ENCODE measurements around the gene FRRS1L.

Gene FRRS1L

DNA sequence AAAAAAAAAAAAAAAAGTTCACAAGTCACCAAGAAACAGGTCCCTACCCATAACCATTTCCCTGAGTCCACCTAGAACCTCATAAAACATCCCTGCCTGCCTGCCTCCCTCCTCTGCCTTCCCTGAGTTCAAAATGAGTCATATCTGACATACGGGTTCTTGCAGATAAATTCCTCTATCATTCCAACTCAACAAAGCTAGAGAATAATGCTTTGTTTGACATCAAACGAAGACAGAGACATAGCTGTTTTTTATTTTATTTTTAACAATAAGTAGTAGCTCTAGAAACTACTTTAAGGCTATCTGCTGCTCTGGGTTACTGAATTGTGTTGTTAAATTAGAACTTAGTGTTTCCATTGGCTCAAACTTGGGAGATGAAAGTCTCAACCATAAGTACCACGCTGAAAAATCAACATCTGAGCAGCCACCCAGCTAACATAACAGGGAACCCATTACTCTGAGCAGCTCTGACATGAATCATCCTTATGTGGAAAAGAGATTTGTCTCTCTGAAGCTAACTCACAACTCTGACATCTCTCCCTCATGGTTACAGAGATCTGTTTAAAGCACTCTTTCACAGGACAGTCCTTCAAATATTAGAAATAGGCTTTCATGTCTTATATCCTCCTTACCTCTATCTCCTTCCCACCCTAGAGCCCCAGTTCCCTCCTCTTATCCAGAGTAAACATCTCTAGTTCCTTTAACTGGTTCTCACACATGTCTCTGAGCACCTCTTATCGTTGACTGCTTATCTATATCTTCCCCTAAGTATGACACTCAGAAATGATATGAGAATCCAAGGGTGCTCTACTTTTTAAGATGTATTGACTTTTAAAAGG, 59.4 kb downstream of the FRRS1L start:
- DNase-seq (ENCODE audit: low spot score), result no peak

DNA sequence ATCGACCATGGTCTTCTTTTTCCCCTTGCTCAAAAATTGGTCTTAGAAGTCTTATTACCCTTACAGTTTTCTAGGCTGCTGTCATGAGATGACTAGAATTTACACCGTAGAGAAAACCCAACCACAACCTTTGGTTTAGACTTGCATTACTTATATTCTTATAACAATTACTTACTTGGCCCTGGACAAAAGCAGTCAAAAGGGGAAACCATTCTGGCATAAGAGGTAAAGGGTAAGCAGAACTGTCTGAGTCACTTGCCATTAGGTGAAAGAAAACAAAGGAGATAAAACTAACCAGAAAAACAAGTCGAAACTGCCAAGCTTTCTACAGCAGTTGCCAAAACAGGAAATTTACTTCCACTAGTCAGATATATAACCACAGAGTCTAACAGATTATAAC, 65.2 kb downstream of the FRRS1L start:
- DNase-seq (ENCODE audit: low spot score), result no peak

DNA sequence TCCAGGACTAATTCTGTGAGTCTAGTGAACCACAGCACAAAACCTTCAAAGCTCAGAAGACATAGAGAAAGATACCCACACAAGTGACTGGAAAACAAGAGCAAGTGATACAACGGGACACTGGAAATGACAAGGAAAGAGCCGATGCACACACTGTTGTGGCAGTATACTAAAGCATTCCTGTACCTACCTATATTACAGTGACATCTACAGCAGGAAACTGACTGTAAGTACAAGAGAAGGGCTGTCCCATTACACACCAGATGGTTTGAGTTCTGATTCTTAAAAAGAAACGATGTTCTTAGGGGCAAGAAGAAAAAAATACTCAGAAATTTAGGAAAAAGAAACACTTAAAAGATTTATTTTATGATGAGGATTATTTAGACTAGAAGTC, 65.8 kb downstream of the FRRS1L start:
- DNase-seq (ENCODE audit: low spot score), result no peak

DNA sequence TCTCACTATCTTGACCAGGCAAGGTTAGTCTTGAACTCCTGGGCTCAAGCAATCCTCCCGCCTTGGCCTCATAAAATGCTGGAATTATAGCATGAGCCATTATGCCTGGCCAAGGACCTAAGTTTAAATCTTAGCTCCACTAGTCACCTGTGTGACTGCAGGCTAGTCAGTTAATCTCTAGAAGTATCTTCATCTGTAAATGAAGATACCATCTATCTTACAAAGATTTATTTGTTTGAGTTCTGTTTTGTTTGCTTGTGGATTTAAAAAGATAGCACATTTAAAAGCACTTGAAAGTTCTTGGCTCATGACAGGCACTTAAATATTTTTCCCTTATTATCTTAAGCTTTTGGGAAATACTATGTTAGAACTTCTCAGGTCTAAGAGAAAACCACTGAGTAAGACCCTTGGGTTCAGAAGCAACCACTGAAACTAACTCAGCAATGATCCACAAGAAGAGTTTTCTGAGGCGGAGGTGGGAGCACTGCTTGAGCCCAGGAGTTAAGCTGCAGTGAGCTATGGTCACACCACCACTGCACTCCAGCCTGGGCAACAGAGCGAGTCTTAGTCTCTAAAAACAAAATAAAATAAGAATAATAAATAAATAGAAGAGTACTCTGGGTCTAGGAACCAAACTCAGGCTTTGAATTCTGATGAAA, 66.4 kb downstream of the FRRS1L start:
- no peak for DNase-seq (ENCODE audit: low spot score)

DNA sequence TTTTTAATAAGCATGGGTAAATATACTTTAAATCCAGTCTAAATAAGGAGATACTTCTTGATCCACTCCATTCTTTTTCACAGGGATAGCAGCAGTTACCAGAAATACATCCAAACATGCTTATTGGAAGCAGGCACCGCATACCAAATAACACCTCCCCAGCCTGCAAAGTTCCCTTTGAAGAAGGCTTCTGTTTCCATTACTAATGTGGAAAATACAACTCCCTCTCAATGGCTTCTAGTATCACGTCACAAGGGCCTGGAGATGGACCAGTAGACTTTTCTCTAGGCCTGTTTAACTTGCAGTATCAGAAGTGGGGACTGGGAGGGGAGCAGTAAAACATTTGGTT, 68.1 kb downstream of the FRRS1L start:
- no peak for DNase-seq (ENCODE audit: low spot score)

DNA sequence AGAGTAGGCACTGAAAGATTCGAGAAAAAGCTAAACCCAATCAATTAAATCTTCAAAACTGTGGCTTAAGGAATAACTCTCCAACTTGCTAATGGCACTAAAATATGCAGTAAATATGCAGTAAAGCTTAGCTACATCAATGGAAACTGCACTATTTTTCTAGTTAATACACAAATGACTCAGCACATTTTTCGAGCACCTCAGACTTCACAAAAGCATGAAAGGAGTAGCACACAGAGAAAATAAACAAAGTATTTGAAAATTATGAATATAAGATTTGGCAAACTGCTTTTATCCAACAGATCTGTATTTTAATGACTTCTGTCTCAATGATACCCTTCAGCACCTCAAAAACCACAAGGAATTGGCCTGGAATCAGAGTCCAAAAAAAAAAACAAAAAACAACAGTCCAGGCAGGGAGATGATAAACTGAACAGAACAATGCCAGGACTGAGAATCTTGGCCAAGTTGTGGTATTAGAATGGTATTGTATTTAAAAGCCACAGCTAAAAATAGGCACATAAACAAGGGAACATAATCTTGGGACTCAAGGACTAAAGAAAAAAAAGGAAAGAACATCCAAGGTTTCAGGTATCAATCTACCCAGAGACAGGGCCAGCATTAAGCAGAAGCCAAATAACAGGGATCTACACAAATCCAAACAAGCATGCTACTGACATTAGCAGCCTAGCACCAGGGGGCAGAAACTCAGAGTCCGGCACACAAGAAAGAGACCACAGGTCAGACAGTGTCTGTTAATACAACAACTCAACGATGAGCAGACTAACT, 68.7 kb downstream of the FRRS1L start:
- no peak for DNase-seq (ENCODE audit: low spot score)

DNA sequence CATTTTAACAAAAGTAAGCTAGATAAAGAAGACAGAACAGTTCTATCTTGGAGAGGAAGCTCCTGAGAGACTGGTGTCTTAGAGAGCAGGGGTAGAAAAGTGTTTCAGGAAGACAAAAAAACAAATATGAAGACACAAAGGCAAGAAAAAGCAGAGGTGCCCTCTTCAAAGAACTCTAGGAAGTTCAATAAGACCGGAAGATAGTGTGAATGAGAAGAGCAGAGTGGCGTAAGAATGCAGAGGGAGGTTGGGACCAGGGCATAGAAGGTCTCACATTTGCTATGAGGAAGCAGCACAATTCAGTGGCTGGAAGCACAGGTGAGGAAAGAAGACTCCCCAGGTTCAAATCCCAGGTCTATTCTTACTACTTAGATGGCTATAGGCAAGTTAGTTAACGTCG, 69.9 kb downstream of the FRRS1L start:
- DNase-seq (ENCODE audit: low spot score), result no peak

DNA sequence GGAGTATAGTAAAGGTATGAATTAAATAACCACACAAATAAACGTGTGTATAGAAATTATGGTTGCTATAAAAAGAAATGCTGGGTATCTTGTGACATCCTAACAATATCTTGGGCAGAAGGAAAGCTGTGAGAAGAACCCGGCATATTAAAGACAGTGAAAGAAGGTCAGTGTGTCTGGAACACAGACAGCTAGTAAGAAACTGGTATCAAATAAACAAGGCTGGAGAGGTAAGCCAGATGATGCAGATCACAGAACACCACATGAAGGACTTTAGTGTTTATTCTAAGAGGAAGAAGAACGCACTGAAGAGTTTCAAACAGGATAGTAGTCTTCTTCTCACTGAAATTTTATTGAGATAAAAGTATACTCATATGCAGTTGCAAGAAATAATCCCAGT, 71.7 kb downstream of the FRRS1L start:
- no peak for DNase-seq (ENCODE audit: low spot score)

DNA sequence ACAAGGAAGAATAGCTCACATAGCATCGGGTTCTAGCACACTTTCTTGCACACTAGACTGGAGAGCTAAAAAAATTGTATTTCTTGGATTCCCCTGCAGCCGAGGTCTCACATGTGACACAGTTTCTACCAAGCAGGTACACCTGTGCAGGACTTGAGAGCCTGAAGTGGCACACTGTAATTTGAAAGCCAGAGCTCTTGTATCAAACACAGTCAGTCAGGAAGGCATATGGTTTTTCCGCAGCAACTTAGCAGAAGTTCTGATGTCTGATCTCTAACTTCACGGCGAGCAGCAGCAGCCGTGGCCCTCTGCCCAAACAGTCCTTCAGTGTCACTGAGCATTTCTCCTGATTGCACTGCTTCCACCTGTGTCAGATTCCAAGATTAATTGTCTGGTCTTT, 72.8 kb downstream of the FRRS1L start:
- DNase-seq (ENCODE audit: low spot score), result no peak

DNA sequence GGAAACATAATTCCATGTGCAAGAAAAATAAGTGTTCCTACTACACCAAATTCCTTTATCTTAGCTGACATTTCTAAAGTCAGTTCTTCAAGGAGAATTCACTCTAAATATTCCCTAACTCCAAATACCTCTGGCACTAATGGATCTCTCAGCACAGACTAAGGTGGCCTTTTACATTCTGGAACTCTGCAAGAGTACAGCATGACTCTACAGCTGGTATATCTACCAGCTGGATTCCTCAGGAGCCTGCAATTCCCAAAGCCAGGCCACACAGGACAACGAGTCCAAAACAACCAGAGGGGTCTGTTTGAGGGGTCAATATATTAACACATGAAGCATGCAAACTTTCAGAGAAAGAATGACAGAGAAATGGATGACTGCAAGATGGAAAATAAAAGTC, 74.5 kb downstream of the FRRS1L start:
- no peak for DNase-seq (ENCODE audit: low spot score)

DNA sequence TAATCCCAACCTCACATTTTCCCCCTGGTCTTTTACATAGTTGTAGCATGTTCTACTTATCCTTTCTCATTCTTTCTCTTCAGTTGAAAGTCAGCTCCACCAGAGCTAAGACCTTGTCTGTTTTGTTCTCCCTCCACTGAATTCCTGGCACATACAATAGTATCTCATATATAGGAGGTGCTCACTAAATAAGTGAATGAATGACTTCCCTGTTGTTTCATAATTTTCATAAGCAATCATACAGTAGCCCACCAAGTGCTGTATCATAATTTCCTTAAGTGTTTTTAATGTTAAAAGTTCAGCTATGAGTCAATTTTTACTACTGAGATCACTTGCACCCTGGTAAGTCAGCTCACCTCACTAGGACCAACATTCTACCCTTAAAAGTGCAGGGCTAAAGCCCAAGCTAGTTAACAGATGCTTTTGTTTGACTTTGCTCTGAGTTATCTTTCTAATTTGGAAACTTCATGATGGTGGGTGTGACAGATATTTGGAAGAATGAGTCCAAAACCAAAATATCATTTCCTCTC, 74.9 kb downstream of the FRRS1L start:
- DNase-seq (ENCODE audit: low spot score), result no peak

DNA sequence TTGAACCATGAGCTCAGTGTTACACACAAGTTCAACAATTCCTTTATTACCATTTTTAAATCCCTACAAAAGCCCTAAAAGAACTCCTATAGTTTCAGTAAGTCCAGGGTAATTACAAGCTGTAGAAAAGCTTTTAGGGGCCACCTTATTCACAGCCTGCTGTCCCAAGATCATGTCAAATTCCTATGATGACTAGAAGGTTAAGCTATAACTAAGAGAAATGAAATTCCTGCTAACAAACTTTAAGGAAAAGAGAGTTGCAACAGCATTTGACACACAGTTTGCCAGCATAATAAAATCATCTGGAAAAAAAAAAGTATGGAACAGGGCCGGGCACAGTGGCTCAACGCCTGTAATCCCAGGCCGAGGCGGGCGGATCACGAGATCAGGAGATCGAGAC, 78.8 kb downstream of the FRRS1L start:
- no peak for DNase-seq (ENCODE audit: low spot score)

DNA sequence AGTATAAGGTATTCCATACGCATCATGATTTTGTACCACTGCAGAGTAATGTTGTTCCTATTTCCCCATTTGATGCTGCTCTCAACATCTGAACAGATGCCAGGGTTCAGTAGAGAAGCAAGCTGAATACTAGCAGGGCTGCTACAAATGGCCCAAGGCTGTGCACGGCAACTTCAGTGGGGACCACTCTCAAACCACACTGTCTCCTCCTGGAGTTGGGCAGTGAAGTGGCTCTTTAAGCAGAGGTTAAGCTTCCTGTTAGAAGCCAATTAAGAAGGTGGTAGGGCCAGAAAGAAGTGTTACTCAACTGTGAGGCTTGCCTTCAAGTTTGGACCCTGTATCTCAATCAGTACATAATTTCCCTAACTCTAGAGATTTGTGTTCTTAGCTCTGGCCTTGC, 79.3 kb downstream of the FRRS1L start:
- DNase-seq (ENCODE audit: low spot score), result no peak

DNA sequence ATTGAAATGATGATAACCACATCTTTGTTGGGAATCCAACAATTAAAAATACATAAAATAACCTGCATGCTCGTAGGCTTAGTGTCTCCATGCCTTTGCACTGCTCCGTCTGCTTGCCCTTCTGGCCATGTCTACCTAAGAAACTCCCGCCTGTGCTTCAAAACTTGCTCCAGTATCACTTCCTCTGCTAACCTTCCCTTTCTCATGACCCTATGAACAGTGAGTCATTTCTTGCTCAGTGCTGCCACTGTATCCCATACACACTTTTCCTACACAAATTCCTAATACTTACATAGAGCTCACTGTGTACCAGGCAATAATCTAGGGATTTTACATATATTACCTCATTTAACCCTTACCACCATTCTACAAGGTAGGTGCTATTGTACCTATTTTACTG, 80.8 kb downstream of the FRRS1L start:
- DNase-seq (ENCODE audit: low spot score), result no peak

DNA sequence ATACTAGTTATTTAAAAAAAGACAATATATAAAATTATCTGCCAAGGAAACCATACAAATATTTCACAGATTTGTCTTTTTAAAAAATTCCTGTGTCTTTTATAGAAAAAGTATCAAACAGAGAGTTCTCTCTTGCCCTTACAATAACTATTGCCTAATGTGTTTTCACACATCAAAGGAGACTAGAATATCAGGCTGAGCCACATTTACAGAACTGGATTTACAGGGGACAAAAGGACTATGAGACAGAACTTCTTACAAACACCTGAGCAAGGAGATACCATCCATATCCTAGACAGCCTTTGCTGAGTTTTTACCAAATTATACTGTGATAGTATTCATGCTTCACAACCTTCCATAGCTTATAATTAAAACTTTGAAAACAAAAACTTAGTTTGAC, 81.5 kb downstream of the FRRS1L start:
- no peak for DNase-seq (ENCODE audit: low spot score)

DNA sequence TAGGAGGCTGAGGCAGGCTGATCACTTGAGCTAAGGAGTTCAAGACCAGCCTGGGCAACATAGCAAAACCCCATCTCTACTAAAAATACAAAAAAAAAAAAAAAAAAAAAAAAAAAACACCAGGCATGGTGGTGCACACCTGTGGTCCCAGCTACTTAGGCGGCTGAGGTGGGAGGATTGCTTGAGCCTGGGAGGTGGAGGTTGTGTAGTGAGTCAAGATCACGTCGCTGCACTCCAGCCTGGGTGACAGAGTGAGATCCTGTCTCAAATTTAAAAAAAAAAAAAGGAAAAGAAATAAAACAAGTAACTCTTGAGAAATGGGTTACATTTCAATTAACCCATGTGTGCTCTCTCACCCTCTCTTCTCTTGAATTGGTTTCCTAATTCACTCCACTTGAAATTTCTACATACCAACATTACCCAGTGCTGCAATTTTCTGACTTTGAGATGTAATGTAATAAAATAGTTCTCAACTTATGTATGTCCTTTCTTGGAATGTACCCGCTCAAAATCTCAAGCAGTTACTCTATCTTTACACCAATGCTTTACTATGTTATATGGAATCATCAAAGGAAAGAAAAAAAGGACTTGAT, 83.1 kb downstream of the FRRS1L start:
- DNase-seq (ENCODE audit: low spot score), result no peak

DNA sequence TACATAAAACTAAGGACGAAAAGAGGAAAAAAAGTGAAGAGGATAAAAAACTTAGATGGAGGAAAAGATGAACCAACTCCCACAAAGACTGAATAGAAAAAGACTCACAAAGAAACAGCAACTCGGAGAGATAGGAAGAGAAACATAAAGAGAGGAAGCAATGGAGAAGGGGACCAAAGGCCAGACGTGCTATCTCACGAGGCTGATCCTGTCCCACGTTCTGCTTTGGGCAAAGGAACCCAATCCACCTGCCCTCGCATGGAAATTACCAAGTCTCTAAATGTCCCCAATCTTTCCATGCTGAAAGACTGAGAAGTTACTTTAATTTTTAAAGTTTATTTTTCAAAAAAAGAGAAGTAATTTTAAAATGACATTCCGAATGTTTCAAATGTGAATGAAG, 83.9 kb downstream of the FRRS1L start:
- DNase-seq (ENCODE audit: low spot score), result no peak

DNA sequence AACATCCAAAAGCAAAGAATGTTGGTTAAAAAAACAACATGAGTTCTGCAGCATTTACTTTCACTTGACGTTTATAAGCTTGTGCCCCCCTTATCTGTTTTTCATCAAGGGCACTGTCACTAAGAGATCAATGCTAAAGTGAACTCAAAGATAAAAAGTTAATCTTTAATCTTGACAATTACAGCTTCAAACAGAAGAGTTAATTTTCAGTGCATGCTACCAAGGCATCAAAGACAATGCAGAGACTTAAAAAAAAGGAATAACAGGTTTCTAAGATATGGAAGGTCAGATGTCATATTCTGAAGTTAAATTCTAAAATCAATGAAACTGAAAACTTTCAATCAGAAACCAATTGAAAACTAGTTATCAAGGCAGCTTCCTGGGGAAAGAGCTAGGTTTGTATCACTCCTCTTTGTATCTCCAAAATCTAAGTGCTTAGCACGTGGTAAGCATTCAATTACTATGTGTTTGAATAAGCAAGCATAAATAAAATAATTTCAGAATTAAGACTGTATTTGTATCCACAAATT, 84.9 kb downstream of the FRRS1L start:
- DNase-seq (ENCODE audit: low spot score), result no peak
